Hematopoietic multipotent progenitor cell treated with erythropoietin and hydrocortisone succinate and interleukin-3 and kit ligand, for 15 days (in vitro differentiated cells): ENCODE measurements around the gene ADAM12.

ENCODE experiments used
- DNase-seq: peaks from one replicate; pipeline ENCODE4 v3.0.0-alpha.2; 2015; ENCODE audit warnings: low spot score

The ADAM12 gene

DNA sequence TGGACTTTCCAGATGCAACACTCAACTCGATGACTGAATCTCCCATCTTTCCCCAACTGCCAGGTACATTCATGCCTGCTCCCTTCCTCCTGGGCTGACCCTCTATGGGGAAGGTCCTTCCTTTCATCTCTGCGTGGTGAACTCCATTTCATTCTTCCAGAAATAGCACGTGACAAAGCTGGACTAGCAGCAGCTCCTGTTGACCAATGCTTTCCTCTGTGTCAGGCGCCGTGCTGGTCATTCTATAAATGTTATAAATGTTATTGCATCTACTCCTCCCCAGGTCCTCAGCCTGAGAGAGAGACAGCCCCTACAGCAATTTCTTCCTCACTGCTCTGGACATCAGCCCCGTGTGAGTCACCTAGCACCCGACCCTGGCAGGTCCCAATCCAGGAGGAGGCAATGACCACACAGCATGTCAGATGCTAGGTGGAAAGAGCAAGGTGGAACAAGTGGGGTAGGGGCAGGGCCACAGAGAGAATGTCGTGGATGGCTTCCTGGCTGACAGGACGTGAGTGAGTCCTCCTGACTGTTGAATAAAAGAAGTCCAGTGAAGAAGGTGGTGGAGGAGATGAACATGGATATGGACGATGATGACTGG, 178.1 kb downstream of the ADAM12 start:
- no peak for DNase-seq

DNA sequence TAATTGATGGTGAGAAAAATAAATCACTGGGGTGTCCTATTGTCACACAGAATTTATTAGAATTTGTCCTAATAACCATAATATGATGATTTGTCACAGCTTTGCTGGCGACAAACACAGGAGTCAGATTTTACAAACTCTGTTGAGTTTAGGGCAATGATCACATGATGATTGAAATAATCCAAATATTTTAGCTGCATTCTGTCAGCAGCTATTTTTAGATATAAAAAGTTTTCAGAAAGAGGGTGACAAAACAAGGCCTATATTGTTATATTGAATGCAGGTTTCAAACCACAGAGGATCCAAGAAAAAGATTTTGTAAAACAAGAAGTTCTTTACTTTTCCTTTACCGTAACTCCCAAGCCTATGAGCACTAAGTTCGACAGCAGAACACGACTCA, 178.8 kb downstream of the ADAM12 start:
- DNase-seq: no peak

- no peak for DNase-seq
Observed at GRCh38 chr10:126208726-126209302, 179.5 kb downstream of the ADAM12 start.

DNA sequence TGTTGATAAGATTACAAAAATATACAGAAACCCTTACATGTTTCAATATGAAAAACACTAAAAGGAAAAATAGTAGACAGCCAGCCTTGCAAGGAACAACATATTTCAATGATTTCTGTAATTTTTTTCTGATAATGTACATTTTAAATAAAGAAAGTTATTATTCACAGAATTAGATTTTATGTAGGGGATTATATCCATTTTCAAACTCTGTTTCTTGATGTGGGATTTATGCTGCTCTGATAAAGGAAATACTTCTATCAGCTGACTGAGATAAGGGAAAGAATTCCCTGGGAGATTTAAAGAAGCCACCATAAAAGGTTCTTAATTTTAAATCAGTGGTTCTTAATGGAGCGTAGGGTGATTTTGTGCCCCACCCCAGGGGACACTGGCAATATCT, 180.4 kb downstream of the ADAM12 start:
- DNase-seq: no peak

DNA sequence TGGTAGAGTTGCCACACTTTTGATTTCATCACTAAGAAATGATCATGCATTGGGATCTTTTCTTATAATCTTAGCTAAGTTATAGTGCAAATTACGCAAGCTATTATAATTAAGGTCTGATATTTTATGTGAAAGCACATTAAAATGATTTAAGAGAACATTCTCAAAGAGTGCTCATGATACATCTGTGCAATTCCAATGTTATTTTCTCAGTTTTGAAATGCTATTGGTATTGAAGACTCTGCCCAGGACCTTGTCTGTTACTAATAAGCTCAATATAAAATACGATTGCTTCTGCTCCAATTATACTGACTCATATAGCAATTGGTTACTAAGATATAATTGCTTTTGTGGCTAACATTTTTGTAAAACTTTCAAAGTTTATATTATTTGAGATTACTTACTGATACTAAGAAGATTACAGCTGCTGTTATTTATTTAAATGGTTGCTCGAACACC, 180.9 kb downstream of the ADAM12 start:
- DNase-seq: no peak

GRCh38 chr10:126205486-126206205, 182.6 kb downstream of the ADAM12 start:
- no peak for DNase-seq

GRCh38 chr10:126204320-126204719, 184.0 kb downstream of the ADAM12 start:
- DNase-seq: no peak

GRCh38 chr10:126203746-126204145, 184.5 kb downstream of the ADAM12 start:
- no peak for DNase-seq

DNA sequence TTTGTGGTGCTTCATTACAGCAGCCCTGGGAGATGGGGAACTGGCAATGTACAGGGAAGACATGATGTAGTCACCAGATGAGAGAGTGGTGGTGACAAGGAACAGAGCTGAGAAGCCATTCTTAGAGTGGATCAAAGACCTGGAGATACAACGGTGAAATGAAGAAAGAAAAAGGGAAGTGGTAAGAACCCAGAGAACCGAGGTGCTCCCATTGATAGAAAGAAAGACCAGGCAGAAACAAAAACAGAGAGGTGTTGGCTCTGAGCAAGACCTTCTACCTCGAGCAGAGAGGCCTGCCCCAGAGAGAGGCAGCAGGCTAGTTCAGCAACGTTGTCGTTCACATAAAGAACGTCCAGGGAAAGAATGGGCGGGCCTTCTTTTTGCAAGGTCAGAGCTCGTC, 186.7 kb downstream of the ADAM12 start:
- DNase-seq: no peak

DNA sequence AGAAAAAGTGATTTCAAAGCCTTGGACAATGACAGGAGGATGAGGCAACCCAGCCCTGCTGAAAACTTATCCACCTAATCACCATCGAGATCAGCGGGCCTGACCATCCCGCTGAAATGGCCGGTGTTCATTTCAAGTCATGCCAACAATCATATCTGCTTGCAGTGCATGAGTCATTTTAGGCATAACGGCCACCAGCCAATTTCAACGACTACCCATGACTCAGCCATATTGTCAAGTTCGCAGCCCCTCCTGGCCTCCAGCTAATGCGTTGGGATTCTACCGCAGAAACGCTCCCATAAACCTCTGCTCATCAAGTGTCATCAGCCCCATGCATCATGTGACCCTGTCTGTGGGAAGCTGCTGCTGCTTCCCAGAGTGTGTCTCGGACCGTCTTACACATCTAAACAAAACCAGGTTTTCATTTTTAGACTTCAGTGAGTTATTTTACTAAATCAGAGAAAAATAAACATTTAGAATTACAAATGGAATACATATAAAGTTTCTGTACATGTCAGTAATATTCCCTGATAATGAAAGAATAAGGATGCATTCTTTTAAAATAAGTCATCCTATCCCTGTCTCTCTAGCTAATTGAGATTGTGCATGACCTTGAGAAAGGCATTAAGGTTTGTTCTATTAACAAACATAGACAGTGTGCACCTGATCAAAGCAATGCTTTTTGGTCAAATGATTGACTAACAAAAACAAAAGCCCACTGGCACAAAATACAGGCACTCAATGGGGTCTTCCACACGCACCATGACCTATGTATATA, 188.9 kb downstream of the ADAM12 start:
- DNase-seq: no peak

DNA sequence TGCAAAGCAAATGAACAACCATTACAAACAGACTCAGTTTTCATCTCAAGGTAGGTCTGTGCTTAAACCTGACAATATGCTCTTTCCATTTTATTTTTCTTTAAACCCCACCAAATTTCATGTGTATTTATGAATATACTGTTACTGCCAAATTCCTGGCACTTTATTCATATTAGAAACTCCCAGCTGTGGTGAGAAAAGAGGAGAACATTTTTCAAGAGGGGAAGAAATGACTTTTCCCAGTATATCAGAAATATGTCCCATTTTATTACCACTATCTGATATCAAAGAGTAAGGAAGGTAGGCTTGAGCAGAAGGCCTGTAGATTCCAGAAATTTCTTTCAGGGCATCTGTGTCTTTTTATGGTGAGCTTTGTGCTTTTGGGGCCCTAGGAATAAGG, 189.6 kb downstream of the ADAM12 start:
- DNase-seq: no peak

GRCh38 chr10:126197036-126197543, 191.2 kb downstream of the ADAM12 start:
- no peak for DNase-seq

DNA sequence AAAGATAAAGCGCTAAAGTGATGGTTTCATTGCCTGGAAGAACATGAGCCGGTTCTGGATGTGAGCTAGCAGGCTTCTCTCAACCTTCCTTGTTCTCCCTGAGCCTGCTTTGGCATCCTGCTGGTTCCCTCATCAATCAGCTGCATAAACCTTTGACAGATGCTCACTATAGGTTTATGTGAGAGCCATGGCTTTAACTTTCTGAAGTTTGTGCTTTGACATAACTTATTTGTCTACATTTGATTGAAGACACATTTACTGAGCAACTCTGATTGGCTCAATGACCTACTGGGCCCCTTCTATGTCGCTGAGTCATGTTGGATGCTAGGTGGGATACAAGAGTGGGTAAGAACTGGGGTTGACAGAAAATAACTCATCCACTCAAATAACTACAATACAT, 192.0 kb downstream of the ADAM12 start:
- no peak for DNase-seq

- DNase-seq: no peak
Observed at GRCh38 chr10:126191192-126191591, 197.1 kb downstream of the ADAM12 start.

DNA sequence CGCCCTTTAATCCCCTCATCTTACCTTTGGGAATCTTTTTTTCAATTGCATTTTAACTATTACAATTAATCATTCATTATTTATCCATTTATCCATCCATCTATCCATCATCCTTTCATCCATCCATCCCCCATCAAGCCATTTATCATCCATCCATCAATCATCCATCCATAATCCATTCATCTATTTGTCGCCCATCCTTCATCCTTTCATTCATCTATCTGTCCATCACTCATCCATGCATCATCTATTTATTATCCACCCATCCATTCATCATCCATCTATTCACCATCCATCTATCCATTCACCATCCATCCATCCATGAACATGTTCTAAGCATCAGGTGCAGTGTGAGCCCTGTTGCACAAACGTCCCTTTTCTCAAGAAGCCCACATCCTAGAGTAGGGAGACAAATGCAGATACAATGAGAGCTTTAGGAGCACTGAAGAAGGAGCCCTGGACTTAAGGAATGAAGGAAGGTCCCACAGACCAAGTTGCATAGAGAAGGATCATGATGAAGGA, 199.5 kb downstream of the ADAM12 start:
- DNase-seq: no peak

GRCh38 chr10:126187399-126187798, 200.9 kb downstream of the ADAM12 start:
- DNase-seq: no peak

DNA sequence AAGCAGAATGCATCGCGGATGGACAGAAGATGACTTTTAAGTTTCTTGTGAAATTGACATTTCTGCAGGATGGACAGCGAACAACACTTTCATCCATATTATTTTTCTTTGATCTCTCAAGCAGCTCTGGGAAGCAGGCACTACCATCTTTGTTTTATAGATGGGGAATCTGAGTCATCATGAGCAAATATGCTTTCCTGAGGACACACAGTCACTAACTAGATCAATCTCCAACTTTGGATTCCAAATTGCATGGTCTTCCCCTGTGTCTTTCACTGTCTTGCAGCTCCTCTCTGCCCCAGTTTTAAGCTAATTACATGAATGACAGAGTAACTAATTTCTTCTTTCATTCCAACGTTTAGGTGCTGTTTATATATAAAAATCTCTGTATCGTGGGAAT, 201.5 kb downstream of the ADAM12 start:
- DNase-seq: no peak

DNA sequence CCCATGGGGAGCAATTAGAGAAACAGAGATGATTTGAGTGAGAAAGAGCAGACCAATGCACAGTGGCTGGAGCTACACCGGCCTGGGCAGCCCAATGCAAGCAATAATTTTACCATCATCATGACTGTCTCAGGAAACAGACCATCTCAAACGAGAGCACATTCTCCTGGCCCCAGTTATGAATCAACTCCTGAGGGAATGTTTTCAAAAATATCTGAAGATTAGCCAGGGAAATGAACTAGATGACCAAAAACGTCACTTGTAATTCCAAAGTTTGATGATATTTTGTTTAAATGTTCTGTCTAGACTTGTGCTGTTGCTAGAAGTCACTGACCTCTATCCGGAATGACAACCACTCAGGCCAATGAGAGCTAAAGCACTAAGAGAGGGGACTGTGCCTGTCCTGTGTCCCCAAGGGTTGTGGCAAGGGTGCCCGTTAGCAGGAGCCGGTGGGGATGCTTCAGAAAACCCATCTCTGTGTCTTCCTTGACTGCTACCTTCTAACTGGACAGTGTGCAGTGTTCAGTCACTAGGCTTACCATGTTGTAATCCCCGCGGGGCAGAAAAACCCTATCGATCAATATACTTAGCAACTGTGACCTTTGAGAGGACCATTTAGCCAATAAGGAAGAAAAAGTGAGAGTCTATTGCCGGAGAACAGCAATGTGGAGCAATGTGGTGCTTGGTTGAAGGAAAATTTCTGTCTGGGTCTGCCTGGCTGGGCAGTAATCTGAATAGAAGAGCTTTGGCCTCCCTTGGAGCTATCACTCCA, 202.4 kb downstream of the ADAM12 start:
- no peak for DNase-seq

DNA sequence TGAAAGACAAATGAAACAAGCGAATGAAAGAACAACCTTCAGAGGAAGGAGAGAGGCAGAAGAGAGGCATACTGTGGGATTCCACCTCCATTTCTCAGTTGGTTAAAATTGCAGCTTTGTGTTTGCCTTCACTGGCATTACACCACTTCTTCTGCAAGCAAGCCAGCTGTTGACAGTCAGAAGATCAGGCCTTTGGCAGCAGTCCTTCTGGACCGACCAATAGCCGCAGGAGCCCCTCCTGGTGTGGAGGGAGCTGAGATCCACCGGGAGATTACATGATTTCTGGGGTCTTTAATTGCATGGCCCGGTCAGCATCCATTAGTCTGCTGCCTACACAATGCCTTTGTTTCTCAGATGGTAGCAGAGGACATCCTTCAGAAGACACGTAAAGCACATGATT, 206.7 kb downstream of the ADAM12 start:
- DNase-seq: no peak

- DNase-seq: no peak
Observed at GRCh38 chr10:126179637-126180036, 208.6 kb downstream of the ADAM12 start.

DNA sequence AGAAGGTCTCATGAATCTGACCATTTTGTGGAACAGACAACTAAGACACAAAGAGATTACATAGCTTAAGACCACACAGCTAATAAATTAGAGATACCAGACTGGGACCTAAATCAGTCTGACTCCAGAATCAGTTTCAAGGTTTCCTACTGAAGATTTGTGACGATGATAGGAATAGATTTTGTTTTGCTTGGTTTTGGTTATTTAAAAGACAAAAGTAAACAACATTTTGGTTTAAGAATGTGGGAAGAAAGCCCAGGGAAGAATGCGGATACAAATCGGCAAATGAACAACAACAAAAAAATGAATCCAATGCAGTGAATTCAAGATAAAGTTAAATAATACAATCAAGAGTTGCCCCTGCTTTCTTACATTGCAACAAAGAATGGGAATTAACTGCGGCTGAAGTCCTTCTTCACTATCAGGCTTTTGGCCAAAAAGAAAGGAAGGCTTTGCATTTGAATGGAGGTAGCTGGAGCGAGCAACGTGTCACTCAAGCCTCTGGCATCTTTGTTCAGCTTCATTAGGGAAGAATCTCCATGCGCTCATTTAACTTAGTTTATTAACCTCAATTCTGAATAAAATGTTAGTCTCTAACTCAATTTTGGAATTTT, 210.8 kb downstream of the ADAM12 start:
- DNase-seq: no peak
